Hematopoietic multipotent progenitor cell treated with erythropoietin and hydrocortisone succinate and interleukin-3 and kit ligand, for 4 days (in vitro differentiated cells): ENCODE results near the gene QARS1.

Experiments used
- DNase-seq: peaks from one replicate; pipeline ENCODE4 v3.0.0-alpha.2; 2015

Gene QARS1

DNA sequence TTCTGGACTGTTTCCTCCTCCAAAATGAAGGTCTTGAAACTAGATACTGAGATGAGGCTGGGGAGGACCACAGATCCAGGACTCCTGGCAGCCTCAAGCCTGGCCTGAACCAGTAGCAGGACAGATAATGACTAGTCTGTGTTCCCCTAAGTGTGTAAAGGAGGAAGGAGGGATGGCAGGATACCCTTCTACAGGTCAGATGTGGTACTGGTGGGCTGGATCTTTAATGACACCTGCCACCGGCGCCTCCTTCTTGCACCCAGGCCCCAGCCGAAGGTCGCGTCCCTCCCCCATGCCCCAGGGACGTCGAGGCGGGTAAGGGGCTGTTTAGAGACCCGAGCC, 15.5 kb upstream of the QARS1 start:
- peak; percentile 40 for DNase-seq

DNA sequence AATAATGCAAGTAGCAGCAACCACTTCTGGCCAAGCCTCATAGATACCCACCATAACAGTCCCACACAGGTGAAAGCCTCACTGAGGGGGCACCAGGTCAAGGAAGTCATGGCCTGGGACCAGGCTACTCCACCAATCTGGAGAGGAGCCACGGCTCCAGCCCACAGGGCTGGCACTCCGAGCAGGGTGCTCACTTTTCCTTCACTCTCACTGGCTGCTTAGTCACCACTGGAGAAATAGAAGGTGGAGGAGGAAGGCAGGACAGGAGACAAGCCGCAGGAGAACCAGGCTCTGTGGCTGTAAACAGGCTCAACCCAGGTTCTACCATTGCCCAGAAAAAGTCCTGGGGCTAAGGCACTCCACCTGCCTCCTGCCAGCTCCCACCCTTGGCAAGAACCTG, 14.9 kb upstream of the QARS1 start:
- DNase-seq: no peak

DNA sequence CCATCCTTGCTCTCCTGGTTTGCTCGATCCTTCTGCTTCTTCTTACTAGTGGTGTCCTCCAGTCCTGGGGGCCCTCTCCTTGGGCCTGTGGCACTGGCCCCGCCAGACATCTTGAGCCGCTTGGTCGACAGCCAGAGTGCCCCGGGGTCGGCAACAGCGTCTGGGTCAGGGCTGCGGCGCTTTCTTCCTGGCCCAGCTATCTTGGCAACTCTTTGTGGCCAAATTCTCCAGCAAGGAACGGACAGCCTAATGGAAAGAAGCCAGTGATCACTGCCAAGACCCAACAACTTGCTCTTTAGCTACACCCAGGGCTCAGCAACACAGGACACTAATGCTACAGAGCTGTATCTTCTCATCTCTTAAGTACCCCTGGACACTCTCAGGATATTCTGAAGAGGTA, 14.5 kb upstream of the QARS1 start:
- no peak for DNase-seq

DNA sequence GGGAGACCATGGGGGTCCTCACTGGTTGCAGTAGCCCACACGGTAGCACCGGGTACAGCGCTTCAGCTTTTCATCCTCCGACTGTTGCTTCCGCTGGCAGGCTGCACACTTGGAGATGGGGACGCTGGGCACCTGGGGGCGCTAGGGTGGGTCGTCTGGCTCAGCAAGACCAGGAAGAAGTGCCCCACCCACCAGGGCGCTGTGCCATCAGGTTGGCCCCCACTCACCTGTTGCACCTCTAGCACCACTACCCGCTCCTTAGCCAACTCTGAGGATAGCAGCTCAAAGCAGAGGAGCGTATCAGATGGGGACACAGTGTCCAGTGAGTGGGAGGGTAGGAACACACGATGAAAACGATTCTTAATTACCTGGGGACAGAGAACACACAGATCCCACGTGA, 7.7 kb upstream of the QARS1 start:
- DNase-seq: no peak

DNA sequence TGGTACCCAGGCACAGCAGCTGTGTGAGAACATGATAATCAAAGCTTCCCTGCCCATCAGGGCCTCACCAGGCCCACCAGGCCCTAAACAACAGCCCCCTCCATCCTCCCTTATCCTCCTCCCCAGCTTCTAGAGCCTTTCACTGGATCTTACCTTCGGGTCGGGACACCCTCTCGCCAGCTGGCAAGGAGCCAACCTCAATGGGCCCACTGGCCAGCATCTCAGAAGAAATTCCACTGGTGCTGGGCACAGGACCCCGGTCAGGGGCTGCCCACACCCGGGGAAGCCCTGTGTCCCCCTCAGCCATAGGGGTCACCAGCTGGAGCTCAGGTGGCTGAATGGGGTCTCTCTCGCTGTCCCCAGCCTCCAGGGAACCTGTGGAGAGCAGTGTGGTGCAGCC, 6.8 kb upstream of the QARS1 start:
- no peak for DNase-seq

DNA sequence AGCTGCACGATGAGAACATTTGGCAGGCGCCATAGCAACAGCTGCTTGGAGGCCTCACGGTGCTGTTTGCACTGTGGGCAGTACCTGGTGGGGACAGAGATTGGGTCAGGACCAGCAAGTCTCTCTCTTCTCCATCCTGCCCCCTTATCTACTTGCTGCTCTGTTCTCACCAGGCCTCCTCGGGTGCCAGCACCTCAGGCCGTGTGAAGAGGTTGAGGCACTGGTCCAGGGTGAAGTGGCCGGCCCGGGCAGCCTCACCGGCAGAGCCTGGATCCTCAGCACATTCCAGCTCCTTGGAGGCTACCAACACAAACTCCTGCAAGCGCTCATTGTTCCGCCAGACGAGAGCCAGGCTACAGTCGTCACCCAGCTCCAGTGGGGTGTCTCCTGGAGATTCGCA, 6.2 kb upstream of the QARS1 start:
- DNase-seq: no peak

DNA sequence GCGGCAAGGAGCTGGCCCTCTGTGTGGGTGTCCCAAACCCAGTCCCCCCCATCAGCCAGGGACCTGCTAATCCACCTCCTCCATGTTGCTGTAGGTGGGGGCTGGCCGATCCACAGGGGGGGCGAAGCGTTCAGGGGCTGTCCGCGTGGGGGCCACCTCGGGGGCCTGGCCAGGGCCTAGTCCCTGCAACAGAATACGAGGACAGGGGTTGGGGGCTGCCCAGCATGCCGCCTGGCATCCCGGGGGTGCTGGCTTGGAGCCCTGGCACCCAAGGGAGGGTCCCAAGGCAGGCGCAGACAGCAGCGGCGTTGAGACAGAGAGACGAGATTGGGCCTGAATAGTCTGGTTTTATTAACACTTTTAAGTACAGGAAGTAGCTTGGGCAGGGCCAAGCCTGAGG, 3.8 kb upstream of the QARS1 start:
- no peak for DNase-seq

DNA sequence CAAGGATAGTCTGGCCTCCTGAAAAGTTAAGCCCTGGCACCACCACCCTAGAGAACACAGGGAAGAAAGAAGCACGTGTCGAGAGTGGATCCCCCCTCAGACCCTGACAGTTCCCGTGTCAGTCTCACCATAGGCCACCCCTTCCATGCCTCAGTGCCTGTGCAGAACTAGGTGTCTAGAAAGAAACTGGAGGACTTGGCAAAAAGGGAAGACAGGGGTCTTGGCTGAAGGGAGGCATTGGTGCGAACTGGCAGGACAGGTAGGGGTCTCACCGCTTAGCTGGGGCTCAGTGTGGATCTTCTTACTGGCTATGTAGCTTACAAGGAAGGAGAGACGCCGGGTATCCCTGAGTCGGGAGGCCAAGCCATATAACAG, 518 bp downstream of the QARS1 start:
- no peak for DNase-seq

DNA sequence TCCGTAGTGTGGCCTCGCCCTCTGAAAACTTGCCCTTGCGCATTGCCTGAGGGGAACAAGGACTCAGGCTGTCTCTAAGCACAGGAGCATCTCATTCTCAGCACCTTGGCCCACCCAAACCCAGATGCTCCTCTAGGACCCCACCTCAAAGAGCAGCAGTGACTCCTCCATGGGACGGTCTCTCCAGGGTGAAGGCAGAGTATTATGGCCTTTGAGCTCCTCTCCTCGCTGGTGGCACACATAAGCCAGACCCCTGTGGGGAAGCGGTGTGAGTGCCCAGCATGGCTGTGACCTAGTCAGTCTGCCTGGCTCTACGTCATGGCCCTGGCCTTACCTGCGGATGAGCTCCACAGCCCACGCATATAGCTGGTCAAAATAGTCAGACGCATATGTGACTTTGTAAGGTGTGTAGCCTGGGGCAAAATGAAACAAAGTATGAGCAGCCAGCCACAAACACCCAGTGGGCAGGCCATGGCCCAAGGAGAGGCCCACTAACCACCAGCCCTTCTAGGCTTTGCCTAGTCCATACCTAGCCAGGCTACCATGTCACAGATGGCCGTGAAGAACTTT, 4.4 kb downstream of the QARS1 start:
- DNase-seq: no peak

DNA sequence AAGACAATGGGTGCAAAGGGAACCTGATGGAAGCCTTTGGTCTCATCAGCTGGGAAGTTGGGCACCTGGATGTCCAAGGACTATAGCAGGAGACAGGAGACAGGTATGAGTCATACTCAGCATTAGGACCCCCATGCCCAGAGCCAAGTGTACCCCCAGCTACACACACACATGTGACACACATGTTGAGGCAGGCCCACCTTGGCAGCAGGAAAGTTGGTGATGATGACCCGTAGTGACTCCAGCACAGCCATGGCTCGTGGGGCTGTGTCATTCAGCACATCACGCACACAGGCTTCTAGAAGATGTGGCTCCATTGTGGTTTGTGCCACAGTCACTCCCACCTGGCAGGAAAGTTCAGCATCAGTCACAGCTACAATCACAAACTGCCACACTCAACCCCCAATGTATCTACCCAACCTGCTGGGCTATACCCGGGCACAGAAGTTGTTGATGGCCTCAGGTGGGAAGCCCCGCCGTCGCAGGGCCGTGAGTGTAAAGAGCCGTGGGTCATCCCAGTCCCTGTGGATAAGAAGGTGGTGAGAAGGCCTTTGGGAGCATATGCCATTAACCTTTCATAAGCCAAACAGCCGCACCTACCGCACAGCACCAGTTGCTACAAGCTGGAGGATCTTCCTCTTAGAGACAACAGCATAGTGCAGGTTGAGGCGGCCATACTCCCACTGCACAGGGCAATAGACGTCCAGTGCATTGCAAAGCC, 5.5 kb downstream of the QARS1 start:
- DNase-seq: no peak

DNA sequence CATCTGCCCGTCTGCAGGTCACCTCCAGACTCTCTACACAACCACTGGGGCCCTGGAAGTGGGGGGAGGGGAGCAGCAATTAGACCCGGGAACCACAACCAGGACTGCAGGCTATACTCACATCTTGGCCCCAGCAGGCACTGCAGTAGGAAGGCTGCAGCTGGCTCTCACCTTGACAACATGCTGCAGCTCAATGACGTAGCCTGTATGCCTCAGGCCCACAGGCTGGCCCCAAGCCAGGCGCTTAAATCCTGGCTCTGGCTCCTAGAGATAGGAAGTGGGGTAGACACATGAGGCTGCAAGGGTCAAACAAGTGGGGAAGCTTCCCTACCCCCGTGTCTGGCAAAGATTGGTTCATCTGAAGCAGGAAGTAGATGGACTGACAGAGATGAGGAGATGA, 6.1 kb downstream of the QARS1 start:
- peak; percentile 61 for DNase-seq

DNA sequence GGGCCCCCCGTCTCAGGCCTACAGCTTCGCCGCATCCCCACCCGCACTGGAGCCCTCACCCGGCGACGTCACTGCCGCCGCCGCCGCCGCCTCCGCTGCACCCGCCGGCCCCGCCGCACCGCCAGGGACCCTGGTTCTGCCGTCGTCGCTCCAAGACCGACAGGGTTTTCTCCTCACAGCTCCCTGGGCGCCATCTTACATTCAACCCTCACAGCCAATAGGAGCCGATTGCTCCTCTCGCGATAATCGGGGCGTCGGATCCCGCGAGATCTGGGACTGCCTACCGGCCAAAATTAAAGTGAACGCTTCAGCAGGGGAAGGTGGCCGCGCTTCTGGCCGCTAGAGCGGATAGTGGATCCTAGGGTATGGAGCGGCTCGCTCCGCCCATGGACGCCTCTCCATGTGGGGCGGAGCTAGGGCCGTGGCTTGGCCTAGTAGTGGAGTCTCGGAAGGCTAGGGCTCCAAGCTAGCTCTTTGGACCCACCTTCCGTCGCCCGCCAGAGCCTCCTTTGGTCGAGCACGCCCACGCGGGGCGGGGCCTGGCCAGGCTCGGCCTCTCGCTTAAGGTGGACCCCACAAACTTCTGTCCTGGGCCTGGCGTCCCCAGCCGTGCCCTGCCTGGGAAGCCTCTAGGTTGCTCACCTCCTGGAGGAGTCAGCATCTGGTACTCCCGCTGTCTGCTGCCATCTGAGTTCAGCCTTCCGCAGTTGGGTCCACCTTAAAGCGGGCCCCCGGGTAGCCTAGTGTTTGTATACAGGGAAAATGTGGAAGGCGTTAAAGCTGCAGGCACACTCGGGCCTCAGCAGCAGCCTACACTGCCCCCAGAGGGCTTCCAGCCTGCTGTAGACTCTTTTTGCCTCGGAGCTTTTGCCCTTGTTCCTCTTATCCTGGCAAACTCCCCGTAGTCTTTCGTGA, 10.4 kb downstream of the QARS1 start, which contains the start of gene QRICH1:
Gene QRICH1 (minus strand): TSS at position 219 of the 915 bp plus-strand sequence. CDS start 17,054 bp downstream, outside the sequence.
- peak; percentile 99 for DNase-seq

DNA sequence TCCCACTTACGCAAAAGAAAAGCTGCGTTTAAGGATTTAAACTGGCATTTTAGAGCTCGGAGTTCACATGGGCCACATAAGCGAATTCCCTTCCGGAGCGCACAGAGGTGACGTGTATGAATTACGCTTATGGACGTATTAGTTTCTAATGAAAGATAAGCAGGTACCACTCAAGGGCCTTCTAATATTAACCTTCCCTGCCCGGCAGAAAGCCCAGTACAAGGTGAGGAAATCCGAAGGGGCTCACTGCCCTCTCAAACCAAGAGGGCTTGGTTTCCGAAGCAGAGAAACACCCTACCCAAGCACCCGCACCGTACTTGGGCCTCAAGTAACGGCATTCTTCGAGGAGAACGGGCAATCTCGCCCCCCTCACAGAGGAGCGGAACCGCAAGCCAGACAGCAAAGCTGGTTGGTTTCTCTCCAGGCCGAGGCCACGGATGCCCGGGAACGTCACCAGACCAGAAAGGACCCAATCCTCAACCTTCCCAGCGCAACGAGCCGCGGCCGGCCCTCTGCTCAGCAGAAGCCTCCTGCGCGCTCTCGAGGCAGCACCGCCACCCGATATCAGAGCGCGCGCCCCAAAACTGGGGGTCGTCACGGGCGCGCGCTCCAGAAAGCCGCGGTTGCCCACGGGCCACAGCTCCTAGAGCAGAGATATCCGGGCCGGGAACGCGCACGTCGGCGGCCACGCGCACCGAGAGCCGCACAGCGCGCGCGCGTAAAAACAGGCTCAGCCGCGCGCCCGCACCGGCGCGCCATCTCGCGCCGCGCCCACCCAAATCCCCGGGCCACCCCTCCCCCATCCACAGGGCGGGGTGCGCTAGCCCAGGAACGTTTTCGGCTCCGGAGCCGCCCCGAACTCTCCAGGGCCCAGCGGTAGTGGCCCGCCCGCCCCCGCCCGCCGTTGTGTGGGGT, 11.4 kb downstream of the QARS1 start:
- peak; percentile 91 for DNase-seq

DNA sequence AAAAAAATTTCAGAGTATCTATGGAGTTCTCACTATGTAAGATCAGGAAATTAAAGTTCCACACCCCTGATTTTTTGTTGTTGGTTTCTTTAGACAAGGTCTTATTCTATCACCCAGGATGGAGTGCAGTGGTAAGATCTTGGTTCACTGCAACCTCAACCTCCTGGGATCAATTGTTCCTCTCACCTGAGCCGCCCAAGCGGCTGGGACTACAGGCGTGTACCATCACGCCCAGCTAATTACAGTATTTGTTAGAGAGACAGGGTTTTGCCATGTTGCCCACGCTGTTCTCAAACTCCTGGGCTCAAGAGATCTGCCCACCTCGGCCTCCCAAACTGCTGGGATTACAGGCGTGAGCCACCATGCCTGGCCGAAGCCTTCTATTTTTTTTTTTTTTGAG, 23.1 kb downstream of the QARS1 start:
- no peak for DNase-seq

DNA sequence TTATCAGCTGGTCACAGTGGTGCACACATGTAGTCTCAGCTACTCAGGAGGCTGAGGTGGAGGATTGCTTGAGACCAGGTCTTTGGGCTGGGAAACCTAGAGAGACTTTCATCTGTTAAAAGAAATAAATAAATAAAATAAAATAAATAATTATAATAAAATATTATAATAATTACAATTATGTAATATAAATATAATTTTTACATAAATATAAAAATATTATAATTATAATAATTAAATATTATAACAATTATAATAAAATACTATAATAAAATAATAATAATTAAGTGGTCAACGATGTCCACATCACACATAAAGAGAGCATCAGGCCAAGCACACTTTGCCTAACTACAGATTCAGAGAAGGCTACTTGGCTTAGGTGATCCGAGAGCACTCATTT, 25.3 kb downstream of the QARS1 start:
- no peak for DNase-seq

DNA sequence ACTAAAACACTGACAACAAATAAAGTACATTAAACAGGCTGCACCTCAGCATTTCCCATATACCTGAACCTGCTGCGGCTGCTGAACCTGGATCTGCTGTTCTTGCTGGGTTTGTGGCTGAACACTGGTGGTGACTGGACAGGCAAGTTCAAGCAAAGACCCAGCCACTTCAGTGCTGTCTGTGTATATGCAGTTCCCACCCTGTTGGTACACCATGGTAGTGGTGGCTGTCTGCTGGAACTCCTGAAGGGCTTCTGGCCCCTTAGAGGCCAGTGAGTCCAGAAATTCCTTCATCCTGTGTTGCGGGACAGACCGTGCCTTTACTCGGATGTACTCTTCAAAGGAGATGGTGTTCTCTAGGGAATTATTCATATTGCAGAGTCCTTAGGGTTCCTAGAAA, 27.9 kb downstream of the QARS1 start:
- DNase-seq: no peak

DNA sequence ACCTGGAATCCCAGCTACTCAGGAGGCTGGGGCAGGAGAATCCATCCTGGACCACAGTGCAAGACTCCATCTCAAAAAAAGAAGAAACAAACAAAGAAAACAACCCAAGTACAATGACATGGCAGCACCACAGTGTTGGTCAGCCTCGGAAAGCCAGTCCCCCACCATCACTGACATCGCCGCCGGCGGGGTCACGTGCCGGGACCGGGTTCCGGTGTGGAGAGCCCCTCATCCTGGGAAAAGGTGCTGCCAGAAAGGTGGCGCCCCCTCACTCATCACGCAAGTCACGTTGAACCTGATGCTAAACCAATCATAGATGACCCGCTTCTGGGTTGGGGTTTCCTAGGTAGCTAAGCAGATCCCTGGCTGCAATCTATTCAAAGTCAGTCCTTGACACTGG, 28.4 kb downstream of the QARS1 start:
- DNase-seq: no peak

DNA sequence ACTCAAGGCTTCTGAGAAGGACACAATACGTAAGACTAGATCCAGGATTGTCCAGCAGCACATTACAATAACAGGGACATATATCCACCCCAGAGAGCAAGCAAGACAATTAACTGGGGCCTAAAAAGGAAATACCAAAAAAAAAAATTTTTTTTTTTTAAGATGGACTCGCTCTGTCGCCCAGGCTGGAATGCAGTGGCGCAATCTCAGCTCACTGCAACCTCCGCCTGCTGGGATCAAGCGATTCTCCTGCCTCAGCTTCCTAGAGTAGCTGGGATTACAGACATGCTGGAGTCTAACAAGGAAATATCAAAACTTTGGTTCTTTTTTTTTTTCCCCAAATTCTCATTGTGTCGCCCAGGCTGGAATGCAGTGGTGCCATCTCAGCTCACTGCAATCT, 46.5 kb downstream of the QARS1 start:
- no peak for DNase-seq

DNA sequence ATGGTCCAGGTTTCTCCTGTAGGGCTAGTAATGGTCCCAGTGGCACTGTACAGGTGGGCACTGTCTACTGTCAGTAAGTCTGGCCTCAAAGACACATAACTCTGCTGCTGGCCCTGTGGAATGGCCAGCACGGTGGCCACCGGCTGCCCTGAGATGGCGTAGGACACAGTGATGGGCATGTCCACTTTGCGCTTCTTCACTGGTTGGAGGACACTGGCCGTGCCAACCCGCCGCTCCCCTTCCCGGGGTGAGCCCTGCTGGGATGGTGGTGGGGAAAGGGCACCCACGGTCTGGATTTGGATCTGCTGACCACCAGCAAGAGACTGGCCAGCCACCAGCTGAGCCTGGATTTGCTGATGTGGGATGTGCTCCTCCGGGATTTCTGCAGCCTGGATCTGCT, 47.3 kb downstream of the QARS1 start:
- no peak for DNase-seq

DNA sequence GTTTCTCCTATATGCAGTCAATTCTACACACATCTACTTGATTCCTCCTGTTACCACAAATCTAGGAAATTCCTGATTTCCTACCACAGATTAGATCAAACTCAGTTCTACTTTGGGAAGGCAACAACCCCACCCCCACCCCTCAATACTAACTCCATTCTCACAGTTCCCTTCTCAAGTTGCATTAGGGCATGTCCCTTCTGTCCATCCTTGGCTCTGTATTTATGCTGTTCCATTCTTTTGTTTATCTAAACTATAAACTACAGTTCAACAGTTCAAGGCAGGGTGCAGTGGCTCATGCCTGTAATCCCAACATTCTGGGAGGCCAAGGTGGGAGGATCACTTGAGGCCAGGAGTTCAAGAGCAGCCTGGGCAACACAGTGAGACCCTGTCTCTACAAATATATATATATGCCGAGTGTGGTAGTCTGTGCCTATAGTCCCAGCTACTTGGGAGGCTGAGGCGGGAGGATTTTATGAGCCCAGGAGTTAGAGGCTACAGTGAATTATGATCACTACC, 50.2 kb downstream of the QARS1 start:
- no peak for DNase-seq

DNA sequence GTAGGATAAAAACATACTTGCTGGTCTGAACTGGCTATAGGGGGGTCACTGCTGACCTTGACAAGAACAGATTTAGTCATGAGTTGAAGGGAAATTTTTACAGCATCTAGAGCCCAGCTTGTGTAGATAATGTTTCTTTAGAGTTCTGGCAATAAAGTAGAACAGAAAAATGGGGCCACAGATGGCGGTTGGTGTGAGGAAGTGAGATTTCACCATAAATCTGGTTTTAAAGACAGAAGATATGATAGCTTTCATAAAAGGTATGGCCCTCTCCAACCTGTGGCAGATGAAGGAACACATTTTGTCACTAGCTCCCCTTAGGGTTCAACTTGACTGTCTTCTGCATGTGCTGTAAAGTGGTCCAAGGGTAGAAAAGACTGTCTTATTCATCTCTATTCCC, 51.0 kb downstream of the QARS1 start:
- peak; percentile 6 for DNase-seq
